Ovary (tissue), 3 donors: ENCODE measurements around the gene CDC16.

Experiments
- EP300 ChIP-seq: sonication (generic); formaldehyde crosslinking; IDR thresholded peaks from one replicate; pipeline ENCODE4 v1.6.1; 2017; ENCODE audit warnings: antibody characterized with exemption
- POLR2A ChIP-seq: fragments of 450-650 bp; IDR thresholded peaks from one replicate; pipeline ENCODE4 v1.6.1; 2017; ENCODE audit warnings: antibody characterized with exemption, mild to moderate bottlenecking, moderate library complexity
- TF ChIP-seq, protein P1 (sequence below), 3 donors: fragments of 450-650 bp in 2 of 3; fragments of 200-600 bp in 1 of 3; IDR thresholded peaks; one replicate each; pipeline versions ENCODE4 v1.5.1 to v1.8.0; 2016 to 2022; ENCODE audit warnings: antibody characterized with exemption in 3 of 3, mild to moderate bottlenecking in 1 of 3
- donor health status: DM: no; HTN: no; CAD: no.

DNA sequence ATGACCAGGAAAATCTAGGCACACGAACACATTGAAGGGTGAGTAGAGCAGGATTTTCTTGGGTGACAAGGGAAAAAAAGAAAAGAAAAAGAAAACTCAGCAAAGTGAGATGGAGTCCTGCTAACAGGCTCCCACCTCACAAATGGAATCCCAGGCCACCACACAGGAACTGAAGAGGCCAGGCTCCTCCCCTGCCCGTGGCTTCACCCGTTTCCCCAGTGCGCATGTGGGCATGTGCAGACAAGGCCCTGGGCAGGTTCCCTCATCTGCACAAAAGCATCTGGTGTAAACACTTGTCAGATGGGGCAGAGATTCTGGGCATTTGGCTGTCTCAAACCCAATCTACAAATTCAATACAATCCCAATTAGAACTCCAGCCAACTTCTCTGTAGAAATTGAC, 31.2 kb upstream of the CDC16 start:
- no peak for TF ChIP-seq POLR2A
- TF ChIP-seq, protein P1, sequence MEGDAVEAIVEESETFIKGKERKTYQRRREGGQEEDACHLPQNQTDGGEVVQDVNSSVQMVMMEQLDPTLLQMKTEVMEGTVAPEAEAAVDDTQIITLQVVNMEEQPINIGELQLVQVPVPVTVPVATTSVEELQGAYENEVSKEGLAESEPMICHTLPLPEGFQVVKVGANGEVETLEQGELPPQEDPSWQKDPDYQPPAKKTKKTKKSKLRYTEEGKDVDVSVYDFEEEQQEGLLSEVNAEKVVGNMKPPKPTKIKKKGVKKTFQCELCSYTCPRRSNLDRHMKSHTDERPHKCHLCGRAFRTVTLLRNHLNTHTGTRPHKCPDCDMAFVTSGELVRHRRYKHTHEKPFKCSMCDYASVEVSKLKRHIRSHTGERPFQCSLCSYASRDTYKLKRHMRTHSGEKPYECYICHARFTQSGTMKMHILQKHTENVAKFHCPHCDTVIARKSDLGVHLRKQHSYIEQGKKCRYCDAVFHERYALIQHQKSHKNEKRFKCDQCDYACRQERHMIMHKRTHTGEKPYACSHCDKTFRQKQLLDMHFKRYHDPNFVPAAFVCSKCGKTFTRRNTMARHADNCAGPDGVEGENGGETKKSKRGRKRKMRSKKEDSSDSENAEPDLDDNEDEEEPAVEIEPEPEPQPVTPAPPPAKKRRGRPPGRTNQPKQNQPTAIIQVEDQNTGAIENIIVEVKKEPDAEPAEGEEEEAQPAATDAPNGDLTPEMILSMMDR (IDR thresholded peaks at IDR 0.05): no peak
- TF ChIP-seq EP300: no peak
